K562 (cell line): Measurements from ENCODE around the gene PEX11B. TPM values are rescaled to one million over a fixed set of nuclear protein-coding genes. Genes with fewer than 3 reads are reported as not detected.

Source experiments
- ADNP ChIP-seq: fragments of 200-800 bp; sonication (Bioruptor generic); IDR thresholded peaks from 2 replicates; pipeline ENCODE4 v1.6.1; 2016; ENCODE audit warnings: missing genetic modification characterization, missing compliant biosample characterization
- AFF1 ChIP-seq, 2 experiments: fragments of 450-650 bp; IDR thresholded peaks; 2 replicates each; pipeline ENCODE4 v1.6.1; 2018; ENCODE audit warnings: mild to moderate bottlenecking in 2 of 2, low read depth in 1 of 2; ENCODE audit not compliant: partially characterized antibody in 2 of 2
- ARID1B ChIP-seq: fragments of 450-650 bp; IDR thresholded peaks from 2 replicates; pipeline ENCODE4 v1.6.1; 2016; ENCODE audit warnings: antibody characterized with exemption, mild to moderate bottlenecking, inconsistent platforms
- CTBP1 ChIP-seq: fragments of 450-650 bp; IDR thresholded peaks from 2 replicates; pipeline ENCODE4 v1.6.1; 2016; ENCODE audit warnings: borderline replicate concordance
- FOS ChIP-seq: IDR thresholded peaks from 3 replicates; pipeline ENCODE4 v1.6.1; 2011; ENCODE audit not compliant: insufficient read length; ENCODE audit errors: extremely low read depth
- HNRNPLL ChIP-seq: fragments of 200-400 bp; formaldehyde crosslinking; IDR thresholded peaks from 2 replicates; pipeline ENCODE4 v1.6.1; 2017; ENCODE audit warnings: low read length, low read depth, mild to moderate bottlenecking; ENCODE audit not compliant: poor library complexity, severe bottlenecking
- KAT7 ChIP-seq: sonication (generic); formaldehyde crosslinking; IDR thresholded peaks from 2 replicates; pipeline ENCODE4 v1.8.0; 2022; ENCODE audit warnings: missing genetic modification reagents, mild to moderate bottlenecking, borderline replicate concordance
- MNT ChIP-seq, 2 experiments: fragments of 450-650 bp; conservative IDR thresholded peaks; 2 replicates each; pipeline ENCODE4 v1.6.1; 2017; ENCODE audit warnings: mild to moderate bottlenecking in 2 of 2, moderate library complexity in 2 of 2
- MXI1 ChIP-seq: IDR thresholded peaks from 2 replicates; pipeline ENCODE4 v1.6.1; 2011; ENCODE audit warnings: low read depth, mild to moderate bottlenecking, improper control_type of control experiment, low read length
- NFE2L1 ChIP-seq: fragments of 450-650 bp; IDR thresholded peaks from 2 replicates; pipeline ENCODE4 v1.6.1; 2016; ENCODE audit warnings: missing genetic modification characterization, low read depth, mild to moderate bottlenecking, missing compliant biosample characterization, moderate library complexity, borderline replicate concordance
- NFIC ChIP-seq: fragments of 450-650 bp; IDR thresholded peaks from 2 replicates; pipeline ENCODE4 v1.6.1; 2017; ENCODE audit warnings: mild to moderate bottlenecking, inconsistent platforms
- POLR2AphosphoS5 ChIP-seq: IDR thresholded peaks from 2 replicates; pipeline ENCODE4 v1.6.1; 2011; ENCODE audit warnings: mild to moderate bottlenecking, low read depth, low read length, moderate library complexity; ENCODE audit not compliant: control insufficient read depth, insufficient read depth
- RREB1 ChIP-seq: fragments of 250-450 bp; sonication (Bioruptor Pico); IDR thresholded peaks from 2 replicates; pipeline ENCODE4 v1.4.0; 2020
- TBP ChIP-seq: optimal IDR thresholded peaks from 2 replicates; pipeline ENCODE3; 2011; ENCODE audit warnings: low read depth, low read length, improper control_type of control experiment
- polyA plus RNA-seq, 8 experiments: library from polyadenylated mRNA; depleted of rRNA in 4 of 8; stranded (reverse) in 5 of 8; unstranded in 3 of 8; fragments of >200 nt; fragmentation: Nextera tagmentation in 2 of 8; fragmentation: Illumina TruSeq in 1 of 8; extraction: Ambion mirVana in 2 of 8; extraction: Trizol in 1 of 8; gene quantifications; 2 replicates each; pipeline versions ENCODE4 v1.2.1 to v1.2.3, GENCODE V29; 2011 to 2014; ENCODE audit warnings: inconsistent platforms in 1 of 8, missing spikeins in 1 of 8
- total RNA-seq, 7 experiments: library from RNA; depleted of rRNA in 6 of 7; stranded (reverse); fragments of >200 nt in 6 of 7; fragmentation: Illumina TruSeq in 2 of 7; extraction: Trizol in 2 of 7; gene quantifications; 2 replicates each; pipeline versions ENCODE4 v1.2.1 to v1.2.3, GENCODE V29; 2011 to 2021; ENCODE audit warnings: low replicate concordance in 1 of 7

PEX11B gene
- total and polyA plus RNA-seq, 9 of the 15 experiments (the other 6 are each of a cell fraction or from before 2014, with no cell fraction given) = 13.2 to 60.0 (median 21.7) TPM

- TF ChIP-seq NFE2L1 (tag) (no peak), AFF1 (IDR thresholded peaks at IDR 0.05; ENCODE audit: low read depth in 1 of 2, partially characterized antibody in 2 of 2) (no peak), ARID1B (peak; percentile 13; the same call in 1 of the 2 replicates), HNRNPLL (peak; percentile 91), POLR2AphosphoS5 (0 out of 2 replicates have a peak, but pooled peaks have one; percentile 44), RREB1 (CRISPR knock-in tag) (no peak), NFIC (peak; percentile 76), ADNP (tag) (no peak), FOS (peak; percentile 48), MXI1 (0 out of 2 replicates have a peak, but pooled peaks have one; percentile 22), KAT7 (CRISPR knock-in tag) (0 out of 2 replicates have a peak, but pooled peaks have one; percentile 51), MNT (conservative IDR thresholded peaks at IDR 0.05) (peak; percentile 51 to 58; a peak in 2 of 4 replicates), CTBP1 (peak; percentile 28; the same call in 1 of the 2 replicates), TBP (peak; percentile 44)
Measured at GRCh38 chr1:145957443-145958319, 39.2 kb upstream of the PEX11B start, which contains the start of gene LIX1L (continued).
